ENCODE results near the gene COL5A1. TPM values are rescaled to one million over a fixed set of nuclear protein-coding genes. Genes with fewer than 3 reads are reported as not detected.

COL5A1 gene
- total RNA-seq, 4 donors from 2014 or later: 1.6 to 2.8 (median 2.3) TPM

DNA sequence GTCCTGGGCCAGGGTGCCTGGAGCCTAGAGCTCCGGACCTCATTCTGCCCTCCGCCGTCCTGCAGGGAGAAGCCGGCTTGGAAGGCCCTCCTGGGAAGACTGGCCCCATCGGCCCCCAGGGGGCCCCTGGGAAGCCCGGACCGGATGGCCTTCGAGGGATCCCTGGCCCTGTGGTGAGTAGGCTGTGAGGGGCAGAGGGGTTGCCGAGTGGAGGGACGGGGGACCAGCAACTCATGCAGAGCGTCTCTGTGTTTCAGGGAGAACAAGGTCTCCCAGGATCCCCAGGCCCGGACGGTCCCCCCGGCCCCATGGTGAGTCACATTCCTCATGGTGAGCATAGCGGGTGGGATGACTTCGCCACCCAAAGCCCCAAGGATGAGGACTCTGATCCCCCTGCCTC, 177.0 kb downstream of the COL5A1 start:
- no peak for ATAC-seq
- in situ Hi-C loops (cut with MboI; ENCODE audit: low sequenced_read_pairs in 4 of 4): no loop called here
- TF ChIP-seq CTCF (IDR thresholded peaks at IDR 0.05 in 4 of 5, conservative IDR thresholded peaks at IDR 0.05 in 1 of 5): no peak
- TF ChIP-seq POLR2A (IDR thresholded peaks at IDR 0.05): no peak

GRCh38 chr9:134820901-134821300, 179.3 kb downstream of the COL5A1 start:
- Histone ChIP-seq H3K27ac (no peak overlapping the region), H3K9me3 (no peaks in the 10 kb centered on the region), H3K4me3 (no peak overlapping the region), H3K36me3 (no peaks in the 10 kb centered on the region), H3K4me1 (no peaks in the 10 kb centered on the region), H3K27me3 (no peaks in the 10 kb centered on the region)
- ATAC-seq (no peak), DNase-seq (no peak)
- TF ChIP-seq POLR2A (IDR thresholded peaks at IDR 0.05) (no peak), CTCF (IDR thresholded peaks at IDR 0.05 in 4 of 5, conservative IDR thresholded peaks at IDR 0.05 in 1 of 5) (no peak)
- in situ Hi-C loops (cut with MboI; ENCODE audit: low sequenced_read_pairs in 4 of 4) (no loop called here), intact Hi-C loops (cut with DNase I; ENCODE audit: low total_unique reads) (no loop called here)

More for the DNA sequence above, 177.0 kb downstream of the COL5A1 start:
- Histone ChIP-seq H3K27ac (no peak overlapping the region), H3K36me3 (no peaks in the 10 kb centered on the region), H3K4me3 (no peak overlapping the region), H3K4me1 (no peaks in the 10 kb centered on the region), H3K27me3 (no peaks in the 10 kb centered on the region), H3K9me3 (no peaks in the 10 kb centered on the region)
- intact Hi-C loops (cut with DNase I; ENCODE audit: low total_unique reads): no loop called here
- DNase-seq: no peak

GRCh38 chr9:134822541-134822940, 180.9 kb downstream of the COL5A1 start:
- H3K4me3 ChIP-seq: no peak overlapping the region
- H3K9me3 ChIP-seq: no peaks in the 10 kb centered on the region
- no peaks in the 10 kb centered on the region for H3K4me1 ChIP-seq
- no peaks in the 10 kb centered on the region for H3K27me3 ChIP-seq
- in situ Hi-C loops (cut with MboI; ENCODE audit: low sequenced_read_pairs in 4 of 4) (no loop called here), intact Hi-C loops (cut with DNase I; ENCODE audit: low total_unique reads) (no loop called here)
- TF ChIP-seq POLR2A (IDR thresholded peaks at IDR 0.05): no peak
- no peak for TF ChIP-seq CTCF (IDR thresholded peaks at IDR 0.05 in 4 of 5, conservative IDR thresholded peaks at IDR 0.05 in 1 of 5)
- no peaks in the 10 kb centered on the region for H3K36me3 ChIP-seq
- no peak overlapping the region for H3K27ac ChIP-seq
- no peak for DNase-seq
- ATAC-seq: no peak

DNA sequence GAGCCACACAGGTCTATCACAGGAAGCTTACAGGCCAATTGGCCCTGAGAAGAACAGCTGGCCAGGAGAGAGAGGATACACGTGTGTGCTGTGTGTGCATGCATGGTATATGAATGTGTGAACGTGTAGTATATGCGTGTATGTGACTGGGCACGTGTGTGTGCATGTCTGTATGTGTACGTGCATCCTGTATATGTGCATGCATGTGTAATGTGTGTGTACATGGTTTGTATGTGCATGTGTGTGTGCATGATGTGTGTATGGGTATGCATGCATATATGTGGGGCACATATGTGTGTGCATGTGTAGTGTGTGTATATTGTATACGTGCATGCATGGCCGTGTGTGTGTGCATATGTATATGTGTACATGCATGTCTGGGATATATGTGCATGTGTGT, 182.0 kb downstream of the COL5A1 start:
- no peaks in the 10 kb centered on the region for H3K4me1 ChIP-seq
- H3K27ac ChIP-seq: no peak overlapping the region
- H3K9me3 ChIP-seq: no peaks in the 10 kb centered on the region
- no peaks in the 10 kb centered on the region for H3K27me3 ChIP-seq
- in situ Hi-C loops (cut with MboI; ENCODE audit: low sequenced_read_pairs in 4 of 4) (no loop called here), intact Hi-C loops (cut with DNase I; ENCODE audit: low total_unique reads) (no loop called here)
- no peaks in the 10 kb centered on the region for H3K36me3 ChIP-seq
- H3K4me3 ChIP-seq: no peak overlapping the region
- ATAC-seq: no peak
- no peak for DNase-seq
- no peak for TF ChIP-seq POLR2A (IDR thresholded peaks at IDR 0.05)
- no peak for TF ChIP-seq CTCF (IDR thresholded peaks at IDR 0.05 in 4 of 5, conservative IDR thresholded peaks at IDR 0.05 in 1 of 5)

DNA sequence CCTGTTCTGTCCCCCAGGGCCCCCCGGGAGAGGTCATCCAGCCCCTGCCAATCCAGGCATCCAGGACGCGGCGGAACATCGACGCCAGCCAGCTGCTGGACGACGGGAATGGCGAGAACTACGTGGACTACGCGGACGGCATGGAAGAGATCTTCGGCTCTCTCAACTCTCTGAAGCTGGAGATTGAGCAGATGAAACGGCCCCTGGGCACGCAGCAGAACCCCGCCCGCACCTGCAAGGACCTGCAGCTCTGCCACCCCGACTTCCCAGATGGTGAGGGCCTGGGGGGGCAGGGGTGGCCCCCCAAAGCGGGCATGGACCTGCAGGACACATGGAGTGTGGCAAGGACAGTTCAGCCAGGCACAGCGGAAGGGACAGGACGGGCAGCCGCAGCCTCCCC, 183.0 kb downstream of the COL5A1 start:
- Histone ChIP-seq H3K4me1 (no peaks in the 10 kb centered on the region), H3K4me3 (no peak overlapping the region), H3K36me3 (no peaks in the 10 kb centered on the region), H3K27ac (no peak overlapping the region), H3K27me3 (no peaks in the 10 kb centered on the region), H3K9me3 (no peaks in the 10 kb centered on the region)
- ATAC-seq: no peak
- TF ChIP-seq POLR2A (IDR thresholded peaks at IDR 0.05) (no peak), CTCF (IDR thresholded peaks at IDR 0.05 in 4 of 5, conservative IDR thresholded peaks at IDR 0.05 in 1 of 5) (no peak)
- in situ Hi-C loops (cut with MboI; ENCODE audit: low sequenced_read_pairs in 4 of 4): no loop called here
- intact Hi-C loops (cut with DNase I; ENCODE audit: low total_unique reads): no loop called here
- DNase-seq: no peak
